ENCODE results near the gene CFAP20.

The CFAP20 gene

DNA sequence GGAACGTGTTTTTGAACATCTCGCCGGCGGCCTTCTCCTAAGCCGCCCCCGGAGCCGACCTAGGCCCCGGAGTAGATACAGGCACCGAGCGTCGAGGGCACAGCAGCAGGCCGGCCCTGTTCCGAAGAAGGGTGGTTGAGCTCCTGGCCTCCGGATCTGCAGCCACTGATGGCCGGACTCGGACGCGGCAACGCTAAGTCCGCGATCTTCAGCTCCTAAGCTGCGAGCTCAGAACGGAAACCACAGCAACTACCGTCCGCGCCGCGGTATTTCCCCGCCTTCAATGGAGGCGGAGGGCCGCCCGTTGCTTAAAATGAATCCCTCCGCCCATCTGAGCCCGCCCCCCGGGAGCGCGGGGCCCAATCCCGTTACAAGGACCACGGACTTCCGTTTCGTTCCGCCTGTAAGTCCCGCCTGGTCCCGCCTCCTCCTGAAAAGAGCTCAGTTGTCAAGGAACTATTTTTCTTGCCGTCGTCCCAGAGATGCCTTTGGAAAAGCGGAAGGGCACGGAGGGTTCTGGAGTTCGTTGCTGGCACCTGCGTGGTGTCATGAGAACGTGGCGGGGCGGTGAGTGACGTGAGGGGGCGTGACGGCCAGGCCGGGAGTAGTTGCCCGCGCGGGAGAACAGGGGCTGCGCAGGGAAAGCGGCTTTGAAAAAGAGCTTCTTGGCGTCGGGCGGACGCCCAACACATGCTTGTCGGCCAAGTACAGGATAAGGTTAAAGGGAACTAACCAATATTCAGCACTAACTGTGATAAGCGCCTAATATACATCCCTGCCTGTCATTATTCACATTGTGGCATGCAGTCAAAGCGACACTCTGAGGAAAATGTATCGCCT, at the start of gene CFAP20:
TSS of gene CFAP20 (minus strand) at position 285 of the 840 bp plus-strand sequence. CDS start at position 19, 266 bp downstream.
- DNase-seq: peak; percentile 100

DNA sequence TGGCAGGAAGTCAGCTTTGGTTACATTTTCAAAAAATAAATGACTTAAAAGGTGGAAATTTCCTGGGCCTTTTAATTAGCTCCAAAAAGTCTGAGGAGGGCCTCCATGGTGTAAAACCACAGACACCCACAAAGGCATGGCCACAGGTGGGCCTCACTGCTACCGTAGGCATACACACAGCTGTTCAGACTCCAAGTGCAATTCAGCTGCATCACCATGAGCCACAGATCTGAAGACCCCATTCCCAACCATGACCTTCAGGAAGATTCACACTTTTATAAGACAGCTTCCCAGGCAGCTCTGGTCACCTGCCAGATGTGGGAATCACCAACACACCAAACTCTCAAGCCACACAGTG, 48.2 kb upstream of the CFAP20 start:
- DNase-seq: no peak

DNA sequence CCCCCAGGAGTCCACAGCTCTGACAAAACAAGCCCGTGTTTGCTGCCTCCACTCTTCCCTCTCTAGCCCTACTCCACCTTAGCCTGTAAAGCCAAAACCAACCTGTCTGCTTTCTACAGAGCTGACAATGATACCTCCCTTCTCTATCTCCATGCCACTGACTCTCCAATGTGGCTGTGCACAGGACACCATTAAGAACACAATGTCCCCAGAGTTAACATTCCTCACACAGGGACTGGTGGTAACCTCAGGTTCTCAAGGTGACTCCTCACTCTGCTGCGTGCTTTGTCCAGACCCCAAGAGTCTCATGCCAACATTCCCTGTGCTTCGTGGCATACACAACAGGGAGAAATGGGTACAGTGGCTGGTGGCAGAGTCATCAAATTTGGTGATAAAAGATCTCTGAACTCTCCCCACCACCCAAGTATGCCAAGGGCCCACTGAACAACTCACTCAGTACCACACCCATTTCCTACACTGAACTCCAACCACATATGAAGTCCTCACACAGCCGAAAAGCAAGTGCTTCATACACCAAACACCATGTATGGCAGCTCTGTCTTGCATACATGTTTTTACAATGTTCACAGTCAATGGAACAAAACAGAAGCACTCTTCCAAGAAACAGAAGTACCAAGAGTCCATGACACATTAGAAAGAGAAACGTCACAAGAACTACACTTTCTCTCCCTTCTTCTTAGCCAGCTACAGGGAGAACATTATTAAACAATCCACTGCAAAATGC, 47.6 kb upstream of the CFAP20 start:
- DNase-seq: no peak

DNA sequence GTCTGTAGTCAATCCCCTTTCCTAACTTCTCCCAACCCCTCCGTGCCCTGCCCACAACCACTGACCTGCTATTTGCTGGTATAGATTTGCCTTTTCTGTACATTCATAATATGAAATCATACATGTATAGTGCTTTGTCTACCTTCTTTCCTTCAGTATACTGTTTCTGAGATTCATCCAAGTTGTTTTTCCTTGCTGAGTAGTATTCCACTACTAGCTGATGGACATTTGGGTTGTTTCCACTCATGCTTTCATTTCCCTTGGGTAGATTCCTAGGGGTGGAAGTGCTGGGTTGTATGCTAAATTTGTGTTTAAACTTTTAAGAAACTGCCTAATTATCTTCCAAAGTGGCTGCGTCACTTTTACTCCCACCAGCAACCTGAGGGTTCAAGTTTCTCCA, 41.0 kb upstream of the CFAP20 start:
- DNase-seq: no peak

DNA sequence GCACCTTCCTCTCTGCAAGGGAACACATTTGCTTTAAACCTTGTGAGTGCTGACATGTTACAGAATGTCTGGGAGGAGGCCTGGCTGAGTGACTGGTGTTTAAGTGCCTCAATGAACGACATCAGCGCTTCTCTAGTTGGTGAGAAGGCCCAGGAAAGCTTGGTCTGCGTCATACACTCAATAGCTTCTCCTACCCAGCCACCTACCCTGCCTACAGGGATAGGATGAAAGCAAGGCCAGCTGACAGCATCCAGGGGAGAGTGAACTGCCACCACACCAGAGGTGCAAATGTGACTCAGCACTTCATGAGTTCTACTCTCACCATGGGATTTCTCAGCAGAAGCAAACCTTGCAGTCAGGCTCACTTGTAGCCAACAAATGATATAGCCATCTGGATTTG, 31.7 kb upstream of the CFAP20 start:
- DNase-seq: no peak

DNA sequence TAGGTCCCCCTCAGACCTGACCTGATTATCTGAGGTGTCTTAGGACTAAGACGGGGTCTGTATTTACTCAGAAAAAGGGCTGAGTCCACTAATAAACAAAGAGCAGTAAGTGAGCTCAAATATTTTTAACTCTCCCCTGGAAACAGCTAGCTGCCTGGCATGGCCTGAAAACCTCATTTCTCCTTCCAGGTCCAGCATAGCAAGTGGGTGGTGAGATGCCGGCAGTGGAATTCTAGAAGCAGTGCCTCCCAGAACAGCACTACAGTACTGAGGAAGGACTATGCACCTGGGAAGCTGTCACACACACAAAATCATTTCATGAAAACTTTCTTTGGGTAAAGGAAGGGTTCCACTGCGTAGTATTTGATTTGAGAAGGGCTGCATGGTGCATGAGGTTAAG, 29.5 kb upstream of the CFAP20 start:
- no peak for DNase-seq

DNA sequence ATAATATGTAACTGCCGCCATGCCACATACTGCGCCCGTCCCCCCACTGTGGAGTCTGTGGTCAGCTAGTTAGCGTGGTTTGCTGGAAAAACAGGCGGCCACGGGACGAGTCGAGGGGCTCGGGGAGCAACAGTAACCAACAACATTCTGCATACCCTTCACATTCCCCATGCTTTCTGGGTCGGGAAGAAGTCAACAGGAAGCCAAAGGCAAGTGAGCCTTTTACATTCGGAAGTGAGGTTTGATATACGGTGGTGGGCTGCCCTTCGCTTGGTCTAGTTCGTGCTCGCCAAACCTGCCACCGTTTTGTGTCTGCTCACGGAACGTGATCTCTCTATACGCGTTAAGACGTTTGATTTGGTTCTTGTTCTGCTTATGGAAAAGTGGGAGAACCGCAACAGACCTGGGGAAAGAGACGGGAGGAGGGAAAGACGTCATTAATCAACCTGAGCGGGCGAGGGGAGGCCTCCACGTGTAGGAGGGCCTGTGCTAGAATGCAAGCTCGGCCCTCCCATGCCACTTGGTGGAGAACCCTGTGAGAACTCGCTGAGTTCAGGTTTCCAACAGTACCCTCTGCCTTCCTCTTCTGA, 28.9 kb upstream of the CFAP20 start:
- DNase-seq: no peak

DNA sequence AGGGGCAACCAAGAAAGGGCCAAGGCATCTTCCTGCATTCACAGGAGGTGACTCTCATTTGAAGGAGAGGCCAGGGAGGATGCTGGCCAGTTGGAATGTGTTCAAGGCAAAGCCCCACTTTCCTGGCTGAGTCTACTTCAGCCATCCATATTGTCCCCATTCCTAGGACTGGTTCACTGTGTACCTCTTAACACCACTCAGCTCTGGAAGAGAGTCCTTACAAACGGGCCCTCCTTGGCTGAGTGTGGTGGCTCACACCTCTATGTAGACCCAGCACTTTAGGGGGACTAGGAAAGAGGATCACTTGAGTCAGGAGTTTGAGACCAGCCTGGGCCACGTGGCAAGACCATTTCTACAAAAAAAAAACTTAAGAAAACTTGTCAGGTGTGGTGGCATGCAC, 28.1 kb upstream of the CFAP20 start:
- DNase-seq: no peak

DNA sequence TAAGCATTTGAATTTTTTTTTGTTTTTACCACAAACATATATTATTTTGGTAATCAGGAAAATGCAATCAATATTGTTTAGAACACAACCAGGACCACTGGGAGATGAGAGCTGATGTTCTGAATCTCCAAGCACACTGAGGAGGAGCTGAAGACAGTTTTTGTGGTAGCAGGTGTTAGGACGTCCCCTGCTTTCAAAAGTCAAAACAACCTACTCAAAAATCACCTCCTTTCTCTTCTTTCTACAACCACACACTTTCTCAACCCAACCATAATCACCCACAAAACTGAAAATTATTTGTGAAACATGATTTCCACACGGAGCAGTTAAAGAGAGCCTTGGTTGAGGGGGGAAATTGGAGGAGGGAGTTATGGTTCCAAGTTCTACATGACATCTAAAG, 26.7 kb upstream of the CFAP20 start:
- no peak for DNase-seq

DNA sequence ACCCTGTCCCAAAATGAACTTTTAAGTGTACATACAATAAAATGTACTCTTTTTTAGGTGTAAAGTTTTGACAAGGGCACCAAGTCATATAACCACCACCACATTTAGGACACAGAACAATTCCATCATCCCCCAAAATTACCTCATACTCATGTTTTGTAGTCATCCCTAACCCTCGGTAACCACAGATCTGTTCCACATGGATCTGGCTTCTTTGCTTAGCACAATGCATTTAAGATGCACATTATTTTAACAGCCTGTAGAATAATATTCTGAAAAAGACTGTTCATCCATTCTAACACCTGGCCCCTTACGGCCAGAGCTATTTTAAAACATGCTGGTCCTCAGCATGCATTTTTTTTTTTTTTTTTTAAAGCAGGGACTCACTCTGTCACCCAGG, 25.2 kb upstream of the CFAP20 start:
- no peak for DNase-seq

DNA sequence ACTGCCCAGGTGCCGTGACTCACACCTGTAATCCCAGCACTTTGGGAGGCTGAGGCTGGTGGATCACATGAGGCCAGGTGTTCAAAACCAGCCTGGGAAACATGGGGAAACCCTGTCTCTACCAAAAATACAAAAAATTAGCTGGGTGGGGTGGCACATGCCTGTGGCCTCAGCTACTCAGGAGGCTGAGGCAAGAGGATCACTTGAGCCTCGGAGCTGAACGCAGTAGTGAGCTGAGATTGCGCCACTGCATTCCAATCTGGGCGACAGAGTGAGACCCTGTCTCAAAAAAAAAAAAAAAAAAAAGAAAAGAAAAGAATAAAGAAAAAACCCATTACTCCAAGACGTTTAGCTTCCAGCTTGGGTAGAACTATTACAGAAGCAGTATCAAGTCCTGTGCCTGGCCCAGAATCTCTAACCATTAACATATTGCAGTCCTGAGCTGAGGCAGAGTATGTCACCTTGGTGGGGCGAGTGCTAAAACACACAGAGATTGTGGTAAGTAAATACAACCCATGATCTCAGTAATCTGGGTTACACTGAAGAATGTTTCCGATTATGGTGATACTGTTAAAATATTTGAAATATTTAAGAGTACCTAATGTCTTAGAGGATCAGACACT, 23.2 kb upstream of the CFAP20 start:
- no peak for DNase-seq

DNA sequence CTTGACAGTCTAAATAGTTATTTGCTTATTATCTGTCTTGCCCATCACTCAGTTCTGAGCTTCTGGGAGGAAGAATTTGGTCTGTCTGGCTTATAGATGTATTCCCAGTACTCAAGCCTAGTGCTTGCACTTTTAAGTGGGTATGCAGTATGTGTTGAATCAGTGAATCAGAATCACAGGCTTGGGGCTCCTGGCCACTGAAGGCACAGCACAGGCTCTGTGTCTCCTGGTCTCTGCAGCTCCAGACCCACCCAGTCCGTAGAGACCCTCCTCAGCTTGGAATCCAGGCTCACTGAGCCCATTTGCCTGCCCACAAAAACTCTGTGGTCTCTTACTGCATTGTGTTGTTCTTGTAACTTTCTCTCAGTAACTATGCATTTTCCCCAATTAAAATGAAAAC, 19.3 kb upstream of the CFAP20 start:
- DNase-seq: no peak

DNA sequence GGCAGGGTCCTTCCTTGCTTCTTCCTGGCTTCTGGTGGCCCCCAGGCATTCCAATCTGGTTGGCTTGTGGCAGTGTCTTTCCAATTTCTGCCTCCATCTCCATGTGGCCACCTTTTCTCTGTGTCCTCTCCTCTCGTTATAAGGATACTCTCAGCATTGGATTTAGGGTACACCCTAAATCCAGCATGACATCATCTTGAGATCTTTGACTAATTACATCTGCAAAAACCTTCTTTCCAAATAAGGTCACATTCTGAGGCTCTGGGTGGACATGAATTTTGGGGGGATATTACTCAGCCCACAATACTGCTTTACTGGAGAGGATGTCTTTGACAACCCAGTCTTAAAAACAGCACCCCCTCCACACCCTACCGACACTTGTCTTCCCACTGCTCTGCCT, 18.9 kb upstream of the CFAP20 start:
- no peak for DNase-seq

DNA sequence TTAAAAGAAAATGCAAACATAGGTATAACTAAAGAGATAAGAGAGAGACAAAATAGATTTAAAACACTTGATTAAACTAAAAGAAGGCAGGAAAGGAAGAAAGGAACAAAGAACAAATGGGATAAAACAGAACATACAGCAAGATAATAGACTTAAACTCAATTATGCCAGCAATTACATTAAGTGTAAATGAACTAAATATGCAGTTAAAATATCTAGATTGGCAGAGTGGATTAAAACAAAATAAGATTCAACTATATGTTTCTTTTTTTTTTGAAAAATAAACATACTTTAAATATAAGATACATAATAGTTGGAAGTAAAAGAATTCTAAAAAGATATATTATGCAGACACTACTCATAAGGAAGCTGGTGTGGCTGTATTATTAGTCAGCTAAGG, 9.7 kb upstream of the CFAP20 start:
- no peak for DNase-seq

DNA sequence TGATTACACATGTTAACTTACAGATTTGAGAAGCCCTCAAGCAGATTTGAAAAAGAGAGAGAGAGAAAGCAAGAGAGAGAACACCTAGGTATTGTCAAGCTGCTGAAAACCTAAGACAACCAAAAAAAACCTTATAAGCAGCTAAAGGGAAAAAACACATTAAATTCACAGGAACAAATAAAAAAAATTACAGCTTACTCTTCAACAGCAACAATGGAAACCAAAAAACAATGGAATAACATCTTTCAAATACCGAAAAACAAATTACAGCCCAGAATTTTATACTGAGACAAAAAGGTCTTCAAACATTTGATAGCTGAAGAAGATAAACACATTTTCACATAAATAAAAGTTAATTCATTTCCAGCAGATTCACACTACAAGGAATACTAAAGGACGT, 8.4 kb upstream of the CFAP20 start:
- DNase-seq: no peak

DNA sequence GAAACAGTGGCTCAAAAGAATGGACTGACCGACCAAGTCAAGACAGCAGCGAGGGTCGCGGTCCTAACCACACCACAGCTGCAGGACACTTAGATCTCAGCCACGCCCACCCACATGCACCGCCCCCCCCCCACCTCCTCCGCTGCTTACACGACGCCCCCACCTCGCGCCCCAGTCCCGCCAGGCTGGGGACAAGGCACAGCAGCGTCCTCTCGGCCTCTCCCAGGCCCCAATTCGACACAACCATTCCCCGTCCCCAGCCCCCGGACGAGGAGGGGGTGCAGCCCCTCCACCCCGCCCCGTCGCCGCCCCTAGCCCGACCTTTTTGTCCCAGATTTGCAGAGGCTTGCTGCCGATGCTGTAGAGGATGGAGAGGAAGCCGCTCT, 477 bp downstream of the CFAP20 start:
- no peak for DNase-seq

DNA sequence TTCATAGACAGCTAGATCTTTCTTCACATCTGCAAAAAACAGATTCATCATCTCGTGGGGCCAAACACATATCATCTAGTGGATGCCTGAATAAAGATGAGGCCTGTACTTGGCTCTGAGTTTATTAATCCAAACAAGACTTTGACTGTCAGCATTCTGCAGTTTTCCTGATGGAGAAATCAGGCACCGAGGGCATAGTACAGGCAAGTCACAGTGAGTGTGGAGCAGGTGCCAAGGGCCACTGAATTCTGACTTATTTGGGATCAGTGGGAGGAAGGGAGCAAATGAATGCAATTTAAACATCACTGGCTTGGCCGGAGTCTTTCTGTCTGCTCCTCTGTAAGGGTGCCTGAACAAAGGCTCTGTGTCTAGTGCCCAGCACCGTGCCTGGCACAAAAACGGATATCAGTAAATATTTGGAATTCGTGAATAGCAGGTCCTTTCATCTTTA, 975 bp downstream of the CFAP20 start:
- DNase-seq: peak; percentile 40

DNA sequence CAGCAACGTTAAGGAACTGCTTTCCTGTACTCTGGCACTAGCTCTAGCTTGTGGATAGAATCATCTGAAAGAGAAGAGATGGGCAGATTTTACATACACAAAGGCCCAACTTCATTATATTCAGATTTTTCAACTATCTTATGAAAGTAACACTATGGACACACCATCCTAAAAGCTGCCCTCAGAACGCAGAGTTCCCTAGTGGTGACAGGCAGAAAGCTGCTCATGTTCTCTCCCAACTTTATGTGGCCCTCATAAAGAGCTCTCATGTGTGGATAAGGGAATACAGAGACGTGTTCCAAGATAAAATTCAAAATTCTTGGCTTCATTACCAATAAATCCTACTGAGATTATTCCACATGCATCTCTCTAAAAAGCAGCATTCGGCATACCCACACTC, 1.5 kb downstream of the CFAP20 start:
- no peak for DNase-seq

DNA sequence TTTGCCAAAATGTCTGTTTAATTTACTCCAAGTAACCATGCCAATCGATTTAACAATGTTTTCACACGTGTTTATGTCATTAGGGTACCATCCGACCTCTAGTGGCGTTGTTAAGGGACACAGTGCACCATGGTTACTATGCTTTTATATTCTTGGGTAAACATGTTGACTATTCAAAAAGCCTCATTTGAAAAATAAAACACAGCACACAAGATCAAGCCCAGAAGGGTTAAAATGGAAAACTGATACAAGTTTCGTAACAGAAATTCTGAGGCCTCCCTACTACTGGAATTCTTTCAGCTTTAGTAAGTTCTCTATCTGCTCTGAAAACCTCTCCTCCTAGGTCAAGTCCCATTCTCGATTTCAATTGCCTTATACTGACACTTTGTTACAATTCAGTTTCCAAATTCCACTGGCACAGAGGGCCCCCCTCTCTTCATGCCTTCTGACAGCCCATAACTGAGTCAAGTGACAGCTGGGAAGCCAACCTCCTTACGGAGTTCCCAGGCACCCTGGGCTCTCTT, 2.1 kb downstream of the CFAP20 start:
- peak; percentile 58 for DNase-seq

DNA sequence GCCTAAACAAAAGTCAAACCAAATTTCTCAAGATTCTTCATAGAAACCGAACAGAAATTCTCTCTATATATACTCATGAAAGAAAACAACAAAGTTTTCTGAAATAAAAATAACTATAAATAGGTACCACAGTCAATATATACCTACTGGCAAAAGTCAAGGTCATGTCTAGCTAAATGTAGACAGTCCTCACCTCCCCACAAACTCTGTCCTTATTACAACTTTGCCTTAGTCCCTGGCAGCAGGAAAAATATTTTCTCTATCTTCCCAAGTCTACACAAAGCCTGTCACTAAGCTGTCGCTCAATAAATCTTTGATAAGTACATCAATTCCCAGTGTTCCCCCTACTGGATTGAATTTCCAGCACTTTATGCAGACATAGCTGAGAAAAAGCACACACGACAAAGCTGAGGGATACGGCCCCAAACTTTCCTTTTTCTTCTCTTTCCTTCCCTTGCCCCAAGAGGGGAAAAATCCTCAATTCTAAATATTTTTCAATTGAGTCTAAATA, 2.7 kb downstream of the CFAP20 start:
- DNase-seq: no peak

DNA sequence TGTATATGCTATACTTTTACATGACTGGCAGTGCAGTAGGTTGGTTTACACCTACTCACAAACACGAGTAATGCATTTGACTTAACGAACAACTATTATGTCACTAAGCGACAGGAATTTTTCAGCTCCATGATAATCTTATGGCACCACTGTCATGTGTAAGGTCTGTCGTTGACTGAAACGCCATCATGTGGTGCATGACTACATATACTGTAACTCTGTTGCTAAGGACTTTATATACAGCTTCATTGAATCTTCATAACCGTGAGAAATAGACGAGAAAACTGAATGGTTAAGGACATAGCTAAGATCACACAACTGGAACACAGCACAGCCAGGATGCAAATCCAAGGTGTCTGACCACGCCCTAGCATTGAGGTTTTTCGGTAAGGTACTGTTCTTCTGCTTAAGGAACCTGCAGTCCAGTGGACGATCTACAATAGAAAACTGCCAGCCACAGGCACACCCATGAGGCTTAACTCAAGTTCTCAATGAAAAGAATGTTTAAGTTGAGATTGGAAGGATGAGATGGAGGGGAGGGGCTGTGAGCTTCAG, 3.3 kb downstream of the CFAP20 start:
- no peak for DNase-seq

DNA sequence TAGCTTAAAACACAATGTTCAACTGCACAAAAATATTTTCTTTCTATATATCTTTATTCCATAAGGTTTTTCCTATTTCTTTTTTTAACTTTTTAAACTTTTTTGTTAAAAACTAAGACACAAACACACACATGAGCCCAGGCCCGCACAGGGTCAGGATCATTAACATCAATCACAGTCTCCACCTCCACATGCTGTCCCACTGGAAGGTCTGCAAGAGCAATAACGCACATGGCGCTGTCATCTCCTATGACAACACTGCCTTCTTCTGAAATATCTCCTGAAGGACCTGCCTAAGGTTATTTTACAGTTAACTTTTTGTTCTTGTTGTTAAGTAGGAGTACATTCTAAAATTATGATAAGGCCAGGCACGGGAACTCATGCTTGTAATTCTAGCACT, 4.1 kb downstream of the CFAP20 start:
- DNase-seq: no peak

DNA sequence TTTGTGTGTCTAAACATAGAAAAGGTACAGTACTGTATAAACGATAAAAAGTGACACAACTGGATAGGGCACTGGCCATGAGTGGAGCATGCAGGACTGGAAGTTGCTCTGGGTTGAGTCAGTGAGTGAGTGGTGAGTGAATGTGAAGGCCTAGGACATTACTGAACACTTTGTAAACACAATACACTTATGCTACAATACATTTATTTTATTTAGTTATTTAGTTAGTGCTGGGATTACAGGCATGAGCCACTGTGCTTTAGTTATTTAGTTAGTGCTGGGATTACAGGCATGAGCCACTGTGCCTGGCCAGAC, 4.6 kb downstream of the CFAP20 start:
- no peak for DNase-seq
